Activated T-helper 1 cell treated with anti-CD3 and anti-CD28 coated beads, Interleukin-12 subunit alpha, Interleukin-12 subunit beta, Interleukin-2, Interleukin-4 antibody, amounts not matched to agents 30 ng/mL and 10 ng/mL and 1 ng/mL, durations not matched to agents 14 hours and 24 hours and 36 hours (primary cell): Measurements from ENCODE around the gene TMEM141. TPM values are rescaled to one million over a fixed set of nuclear protein-coding genes. Genes with fewer than 3 reads are reported as not detected.

Source experiments
- DNase-seq: peaks from one replicate; pipeline ENCODE4 v3.0.0; 2021; ENCODE audit warnings: low spot score
- H3K27ac Mint-ChIP-seq: one replicate; pipeline ENCODE4 v1.8.0; 2021; ENCODE audit warnings: mild to moderate bottlenecking, mixed read lengths
- H3K27me3 Mint-ChIP-seq: one replicate; pipeline ENCODE4 v1.8.0; 2022; ENCODE audit warnings: mild to moderate bottlenecking, moderate library complexity, mixed read lengths; ENCODE audit not compliant: insufficient read depth
- H3K36me3 Mint-ChIP-seq: one replicate; pipeline ENCODE4 v1.8.0; 2021; ENCODE audit warnings: low read depth, mixed read lengths
- H3K4me1 Mint-ChIP-seq: one replicate; pipeline ENCODE4 v1.8.0; 2021; ENCODE audit warnings: low read depth, mixed read lengths
- H3K4me3 Mint-ChIP-seq: one replicate; pipeline ENCODE4 v1.8.0; 2021; ENCODE audit warnings: mild to moderate bottlenecking, moderate library complexity, mixed read lengths
- H3K9me3 Mint-ChIP-seq: one replicate; pipeline ENCODE4 v1.8.0; 2021; ENCODE audit warnings: mixed read lengths
- intact Hi-C: fragments of 100-400 bp; cut with micrococcal nuclease; formaldehyde crosslinking; loops from one replicate; pipeline ENCODE4 v1.15.1; 2024
- total RNA-seq: library from RNA; stranded (reverse); gene quantifications from 2 replicates; pipeline ENCODE4 v1.2.3, GENCODE V29; 2022

TMEM141 gene
- total RNA-seq, 1 donor from 2014 or later: 37.2 TPM

DNA sequence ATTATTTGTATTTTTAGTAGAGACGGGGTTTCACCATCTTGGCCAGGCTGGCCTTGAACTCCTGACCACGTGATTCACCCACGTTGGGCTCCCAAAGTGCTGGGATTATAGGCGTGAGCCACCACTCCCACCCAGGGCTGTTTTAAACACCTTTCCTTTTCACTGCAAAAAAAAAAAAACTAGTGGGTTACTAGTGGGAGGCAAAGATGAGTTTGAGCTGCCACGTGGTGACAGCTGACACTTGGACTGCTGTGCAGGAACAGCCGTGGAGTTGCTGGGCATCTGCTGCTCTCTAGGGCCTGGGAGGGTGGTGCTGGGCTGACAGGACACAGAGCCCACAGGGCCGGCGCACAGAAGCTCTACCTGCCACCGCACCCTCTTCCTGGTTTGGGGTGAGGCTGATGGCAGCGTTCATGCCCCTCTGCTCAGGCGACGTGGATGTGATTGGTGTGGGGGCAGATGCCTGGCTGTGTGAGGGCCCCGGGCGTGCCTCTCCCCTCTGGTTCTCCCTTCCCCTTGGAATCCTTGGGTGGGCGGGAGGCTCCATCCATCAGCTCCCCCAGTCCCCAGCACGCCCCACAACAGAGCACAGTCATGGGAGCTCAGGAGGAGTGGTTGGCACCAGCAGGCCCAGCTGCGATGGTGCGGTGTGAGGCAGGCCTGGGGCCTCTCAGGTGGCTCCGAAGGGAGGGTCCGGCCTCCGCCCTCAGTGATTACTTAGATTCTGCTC, 33.5 kb downstream of the TMEM141 start:
- Mint-ChIP-seq H3K27ac (no peak overlapping the region), H3K4me1 (no peaks in the 10 kb centered on the region), H3K27me3 (no peaks in the 10 kb centered on the region), H3K36me3 (peaks cover 3% of the 10 kb centered on the region), H3K4me3 (no peak overlapping the region), H3K9me3 (no peaks in the 10 kb centered on the region)
- intact Hi-C loops: no loop called here
- DNase-seq: no peak

DNA sequence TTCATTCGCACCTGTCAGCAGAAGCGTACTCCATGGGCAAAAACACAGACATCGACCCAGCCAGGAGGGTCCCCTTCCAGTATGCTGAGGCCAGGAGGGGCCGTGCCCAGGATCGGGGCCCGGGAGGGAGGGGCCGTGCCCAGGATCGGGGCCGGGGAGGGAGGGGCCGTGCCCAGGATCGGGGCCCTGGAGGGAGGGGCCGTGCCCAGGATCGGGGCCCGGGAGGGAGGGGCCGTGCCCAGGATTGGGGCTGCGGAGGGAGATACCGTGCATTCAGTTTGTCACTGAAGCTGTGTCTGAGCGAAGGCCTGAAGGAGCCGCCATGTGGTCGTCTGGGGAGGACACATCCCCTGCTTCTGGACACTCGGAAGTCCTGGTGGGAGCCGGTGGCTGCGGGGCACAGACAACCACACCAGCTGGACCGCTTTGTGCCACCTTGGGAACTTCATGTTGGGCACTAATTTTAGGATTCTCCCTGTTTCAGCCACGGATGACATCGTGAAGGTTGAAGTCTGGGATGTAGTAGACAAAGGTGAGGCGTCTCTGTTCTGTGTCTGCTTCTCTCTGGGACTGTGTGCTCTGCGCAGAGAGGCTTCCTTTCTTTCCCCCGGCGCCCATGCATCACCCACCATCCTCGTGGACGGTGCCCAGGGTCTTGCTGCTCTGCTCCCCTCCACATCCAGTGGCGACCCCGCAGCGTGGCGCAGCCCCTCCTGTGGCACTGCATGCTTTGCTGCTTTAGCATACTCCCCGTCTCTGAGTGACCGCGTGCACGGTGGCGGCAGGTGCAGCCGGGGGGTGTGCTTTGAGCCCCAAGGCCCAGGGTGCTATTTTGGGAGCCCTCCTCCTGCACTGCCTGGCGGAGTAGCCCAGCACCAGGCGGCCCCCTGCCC, 34.4 kb downstream of the TMEM141 start:
- H3K27ac Mint-ChIP-seq: no peak overlapping the region

DNA sequence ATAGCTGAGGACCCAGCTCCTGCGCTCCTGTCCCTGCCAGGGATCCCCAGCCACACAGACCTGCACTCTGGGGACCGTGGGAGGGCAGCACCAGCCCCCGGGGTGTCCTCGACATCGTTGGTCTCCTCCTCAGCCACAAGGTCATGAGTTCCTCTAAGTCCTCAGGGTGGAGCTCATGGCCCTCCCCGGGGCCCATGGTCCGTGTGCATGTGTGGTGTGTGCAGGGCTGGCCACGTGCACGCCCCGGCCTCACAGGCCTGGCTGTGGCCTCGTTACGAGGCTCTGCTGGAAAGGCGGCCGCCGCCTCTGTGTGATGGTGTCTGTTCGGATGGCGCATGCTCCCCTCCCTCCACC, 35.0 kb downstream of the TMEM141 start:
- H3K27me3 Mint-ChIP-seq: no peaks in the 10 kb centered on the region
- no peaks in the 10 kb centered on the region for H3K4me1 Mint-ChIP-seq

More for the DNA sequence above, 34.4 kb downstream of the TMEM141 start:
- DNase-seq: no peak
- H3K27me3 Mint-ChIP-seq: no peaks in the 10 kb centered on the region
- H3K4me3 Mint-ChIP-seq: no peak overlapping the region
- no peaks in the 10 kb centered on the region for H3K9me3 Mint-ChIP-seq
- H3K36me3 Mint-ChIP-seq: peaks cover 3% of the 10 kb centered on the region
- intact Hi-C loops: no loop called here
- no peaks in the 10 kb centered on the region for H3K4me1 Mint-ChIP-seq

DNA sequence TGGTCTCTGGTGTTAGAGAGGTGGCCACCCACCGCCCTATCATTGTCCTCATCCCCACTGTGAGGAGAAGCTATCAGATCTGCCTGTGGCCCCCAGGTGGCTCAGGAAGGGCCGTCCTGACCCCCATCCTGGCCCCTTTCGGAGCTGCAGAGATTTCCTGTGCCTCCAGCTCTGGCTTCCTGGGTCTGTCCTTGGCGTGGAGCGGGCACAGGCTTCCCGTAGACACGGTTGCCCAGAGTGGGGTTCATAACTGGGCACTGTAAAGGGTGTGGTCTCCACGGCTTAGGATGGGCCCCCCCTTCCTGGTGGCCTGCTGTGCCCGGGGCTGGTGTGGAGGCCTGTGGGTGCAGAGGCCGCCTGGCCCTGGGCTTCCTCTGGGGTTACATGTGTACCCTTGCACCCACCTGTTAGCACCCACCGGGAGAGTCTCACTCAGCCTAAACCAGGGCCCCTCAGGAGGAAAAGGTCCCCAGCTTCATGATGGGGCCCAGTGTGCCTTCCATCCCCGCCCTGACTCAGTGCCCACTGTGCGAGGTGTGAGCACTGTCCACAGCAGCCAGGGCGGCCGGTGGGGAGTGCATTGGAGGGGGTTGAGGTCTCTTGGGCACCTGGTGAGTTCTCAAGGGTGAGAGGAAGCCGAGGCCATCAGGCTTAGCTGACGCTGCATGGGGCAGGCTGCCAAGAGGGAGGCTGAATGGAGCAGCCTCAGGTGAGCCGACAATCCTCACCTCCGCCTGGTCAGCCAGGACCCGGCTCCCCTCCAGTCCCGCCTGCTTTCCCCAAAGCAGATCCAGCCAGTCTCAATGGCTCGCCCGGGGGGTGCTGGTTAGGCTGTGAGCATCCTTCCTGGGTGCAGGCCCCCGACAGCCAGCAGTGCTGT, 35.8 kb downstream of the TMEM141 start:
- no peaks in the 10 kb centered on the region for H3K4me1 Mint-ChIP-seq
- intact Hi-C loops: no loop called here
- H3K27ac Mint-ChIP-seq: no peak overlapping the region
- peaks cover 3% of the 10 kb centered on the region for H3K36me3 Mint-ChIP-seq
- H3K9me3 Mint-ChIP-seq: no peaks in the 10 kb centered on the region
- H3K27me3 Mint-ChIP-seq: no peaks in the 10 kb centered on the region
- H3K4me3 Mint-ChIP-seq: no peak overlapping the region
- no peak for DNase-seq

More for the DNA sequence above, 35.0 kb downstream of the TMEM141 start:
- no peak for DNase-seq
- Mint-ChIP-seq H3K27ac (no peak overlapping the region), H3K4me3 (no peak overlapping the region), H3K9me3 (no peaks in the 10 kb centered on the region), H3K36me3 (peaks cover 3% of the 10 kb centered on the region)
- intact Hi-C loops: no loop called here

DNA sequence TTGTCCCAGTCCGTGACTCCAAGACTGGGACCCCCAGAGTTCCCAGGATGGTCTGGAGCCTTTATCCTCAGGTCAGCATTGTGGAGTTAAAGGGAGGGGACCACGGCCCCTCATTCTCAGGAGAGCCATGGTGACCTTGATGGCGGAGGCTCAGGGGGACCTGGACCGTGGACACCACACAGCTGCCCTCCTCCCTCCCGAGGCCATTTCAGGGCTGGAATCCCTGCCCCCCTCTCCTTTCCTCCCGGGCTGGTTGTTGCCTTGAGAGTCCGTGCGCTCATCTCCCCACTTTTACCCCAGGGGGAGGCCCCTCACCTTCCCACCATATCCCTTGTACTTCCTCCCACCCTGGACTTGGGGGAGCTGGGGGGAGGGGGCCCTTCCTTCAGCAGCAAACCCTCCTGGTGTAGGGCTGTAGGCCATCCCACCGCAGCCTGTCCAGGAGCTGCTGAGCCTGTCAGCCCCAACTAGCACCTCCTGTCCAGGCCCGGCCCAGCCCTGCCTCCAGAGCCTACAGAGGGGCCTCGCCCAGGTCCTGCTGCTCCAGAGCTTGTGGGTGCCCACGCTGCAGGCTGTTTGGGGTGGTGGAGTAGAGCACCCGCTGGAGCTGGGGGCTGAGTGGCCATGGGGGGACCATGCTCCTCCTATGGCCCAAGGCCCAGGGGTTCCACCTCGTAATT, 36.8 kb downstream of the TMEM141 start:
- no peak for DNase-seq
- H3K27me3 Mint-ChIP-seq: no peaks in the 10 kb centered on the region
- H3K9me3 Mint-ChIP-seq: no peaks in the 10 kb centered on the region
- H3K4me3 Mint-ChIP-seq: no peak overlapping the region
- peaks cover 3% of the 10 kb centered on the region for H3K36me3 Mint-ChIP-seq
- H3K4me1 Mint-ChIP-seq: no peaks in the 10 kb centered on the region
- intact Hi-C loops: no loop called here
- H3K27ac Mint-ChIP-seq: no peak overlapping the region

DNA sequence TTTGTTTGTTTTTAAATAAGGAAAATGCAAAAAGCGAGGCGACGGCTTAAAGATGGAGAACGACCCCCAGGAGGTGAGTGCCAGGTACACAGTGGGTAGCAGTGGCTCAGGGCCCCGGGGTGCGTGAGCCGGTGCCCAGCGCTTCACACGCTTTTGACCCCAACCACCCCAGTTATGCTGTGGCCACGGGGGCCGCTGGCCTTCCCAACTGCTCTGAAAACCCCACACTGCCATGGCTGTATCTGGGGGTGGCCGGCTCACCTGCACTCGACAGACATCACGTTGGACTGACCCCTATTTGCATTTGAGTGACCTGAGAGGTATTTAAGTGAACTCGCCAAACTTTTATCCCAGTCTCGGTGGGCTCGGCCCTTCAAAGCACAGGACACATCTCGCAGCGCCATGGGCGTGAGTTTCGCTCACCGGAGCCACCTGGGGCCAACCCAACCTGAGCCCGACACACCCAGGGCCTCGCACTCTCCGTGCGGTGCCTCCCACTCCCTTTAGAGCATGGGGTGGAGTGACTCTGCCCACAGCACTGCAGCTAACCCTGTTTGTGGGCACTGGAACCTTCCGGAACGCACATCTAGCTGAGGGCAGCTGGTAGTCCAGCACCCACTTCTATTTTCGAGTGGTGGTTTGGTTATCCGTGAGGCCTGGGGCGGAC, 37.5 kb downstream of the TMEM141 start:
- intact Hi-C loops: no loop called here
- H3K36me3 Mint-ChIP-seq: peaks cover 3% of the 10 kb centered on the region
- no peak overlapping the region for H3K27ac Mint-ChIP-seq
- H3K9me3 Mint-ChIP-seq: no peaks in the 10 kb centered on the region
- no peak for DNase-seq
- H3K27me3 Mint-ChIP-seq: no peaks in the 10 kb centered on the region
- no peaks in the 10 kb centered on the region for H3K4me1 Mint-ChIP-seq
- no peak overlapping the region for H3K4me3 Mint-ChIP-seq

DNA sequence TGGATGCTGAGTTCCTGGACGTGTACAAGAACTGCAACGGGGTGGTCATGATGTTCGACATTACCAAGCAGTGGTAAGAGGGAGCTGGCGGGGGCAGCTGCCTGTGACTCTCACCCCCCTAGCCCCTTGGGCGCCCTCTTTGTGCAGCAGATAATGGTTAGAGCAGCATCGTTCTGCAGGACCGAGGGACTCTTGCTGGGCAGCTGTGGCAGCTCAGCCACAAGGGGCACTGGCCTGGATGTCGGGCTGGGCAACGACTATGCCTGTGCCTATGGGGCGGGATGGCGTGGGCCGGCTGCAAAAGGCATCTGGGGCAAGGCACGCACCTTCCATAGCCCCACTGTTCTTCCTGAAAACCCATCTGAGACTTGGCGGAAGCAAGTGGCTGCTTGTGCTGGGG, 38.3 kb downstream of the TMEM141 start:
- H3K27ac Mint-ChIP-seq: no peak overlapping the region
- H3K9me3 Mint-ChIP-seq: no peaks in the 10 kb centered on the region
- no peaks in the 10 kb centered on the region for H3K4me1 Mint-ChIP-seq
- no peak overlapping the region for H3K4me3 Mint-ChIP-seq
- no peaks in the 10 kb centered on the region for H3K27me3 Mint-ChIP-seq
- DNase-seq: no peak
- intact Hi-C loops: no loop called here
- H3K36me3 Mint-ChIP-seq: peaks cover 5% of the 10 kb centered on the region

DNA sequence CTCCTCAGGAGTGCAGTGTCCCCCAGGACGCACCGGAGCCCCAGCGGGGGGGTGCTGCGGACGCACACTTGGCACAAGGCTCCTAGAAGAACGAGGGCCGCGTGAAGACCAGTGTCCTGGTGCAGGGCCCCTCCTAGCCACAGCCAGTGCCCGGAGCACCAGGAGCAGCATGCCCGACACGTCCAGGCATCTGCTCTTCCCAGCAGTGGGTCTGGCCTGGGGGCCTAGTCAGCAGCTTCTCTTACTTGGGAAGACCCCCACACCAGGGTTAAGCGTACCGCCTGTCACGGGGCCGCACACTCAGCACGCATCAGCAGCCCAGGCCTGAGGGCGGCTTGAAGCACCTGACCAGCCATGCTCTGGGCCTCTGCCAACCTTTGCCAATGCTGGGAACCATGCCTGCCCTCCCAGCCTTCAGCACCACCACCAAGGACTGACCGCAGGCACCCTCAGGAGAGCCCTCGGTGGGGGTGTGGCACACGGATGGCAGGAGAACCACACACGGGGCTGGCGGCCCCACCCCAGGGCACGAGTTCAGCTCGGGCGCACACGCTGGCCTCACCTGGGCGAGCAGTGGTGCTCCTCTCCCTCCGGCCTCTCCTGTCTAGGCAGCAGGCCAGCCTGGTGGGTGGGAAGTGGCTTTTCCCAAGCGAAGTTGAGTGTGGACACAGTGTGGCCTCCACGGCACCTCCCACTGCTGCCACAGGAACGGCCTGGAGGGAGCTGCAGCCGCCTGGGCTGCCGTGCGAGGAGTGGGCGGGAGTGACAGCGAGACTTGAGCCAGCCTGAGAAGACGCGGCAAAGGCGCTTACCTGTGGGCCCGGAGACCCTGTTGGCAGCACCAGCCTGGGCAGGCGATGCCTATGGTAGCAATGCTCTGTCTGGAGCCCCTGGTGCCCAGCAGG, 39.1 kb downstream of the TMEM141 start:
- Mint-ChIP-seq H3K4me1 (no peaks in the 10 kb centered on the region), H3K27ac (no peak overlapping the region), H3K4me3 (no peak overlapping the region), H3K9me3 (no peaks in the 10 kb centered on the region), H3K36me3 (peaks cover 5% of the 10 kb centered on the region), H3K27me3 (no peaks in the 10 kb centered on the region)
- no peak for DNase-seq
- intact Hi-C loops: no loop called here

DNA sequence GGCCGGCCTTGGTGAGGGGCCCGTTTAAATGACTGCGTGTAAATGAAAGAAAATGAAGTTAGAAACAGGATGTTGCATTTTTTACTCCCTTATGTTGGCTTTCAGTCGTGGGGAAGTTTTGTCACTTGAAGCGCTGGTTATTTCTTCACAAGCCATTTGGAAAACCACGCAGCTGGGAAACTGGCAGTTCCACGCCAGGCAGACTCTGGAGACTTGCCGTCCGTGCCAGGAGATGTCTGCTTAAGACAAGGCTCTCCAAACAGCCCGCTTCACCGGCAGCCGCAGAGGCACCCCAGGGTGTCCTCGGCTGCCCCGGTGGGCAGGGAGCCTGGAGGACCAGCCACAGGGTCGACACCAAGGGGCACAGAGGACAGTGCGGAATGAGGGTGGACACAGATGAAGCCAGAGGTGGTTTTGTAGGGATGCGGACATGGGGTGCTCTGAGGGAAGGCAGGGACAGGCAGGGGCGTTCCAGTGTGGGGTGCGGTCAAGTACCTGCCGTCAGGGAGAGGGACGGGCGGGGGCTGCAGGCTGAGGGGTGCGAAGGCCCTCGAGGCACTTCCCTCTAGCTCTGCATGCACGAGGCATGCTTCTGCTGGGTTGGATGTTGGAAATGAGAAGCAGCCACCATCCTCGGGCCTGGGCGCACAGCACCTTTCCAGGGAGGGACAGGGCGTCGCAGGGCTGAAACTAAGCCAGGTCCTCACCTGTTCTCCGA, 40.0 kb downstream of the TMEM141 start:
- intact Hi-C loops: no loop called here
- no peaks in the 10 kb centered on the region for H3K27me3 Mint-ChIP-seq
- DNase-seq: no peak
- no peaks in the 10 kb centered on the region for H3K9me3 Mint-ChIP-seq
- H3K4me3 Mint-ChIP-seq: no peak overlapping the region
- no peaks in the 10 kb centered on the region for H3K4me1 Mint-ChIP-seq
- H3K27ac Mint-ChIP-seq: no peak overlapping the region
- peaks cover 5% of the 10 kb centered on the region for H3K36me3 Mint-ChIP-seq

DNA sequence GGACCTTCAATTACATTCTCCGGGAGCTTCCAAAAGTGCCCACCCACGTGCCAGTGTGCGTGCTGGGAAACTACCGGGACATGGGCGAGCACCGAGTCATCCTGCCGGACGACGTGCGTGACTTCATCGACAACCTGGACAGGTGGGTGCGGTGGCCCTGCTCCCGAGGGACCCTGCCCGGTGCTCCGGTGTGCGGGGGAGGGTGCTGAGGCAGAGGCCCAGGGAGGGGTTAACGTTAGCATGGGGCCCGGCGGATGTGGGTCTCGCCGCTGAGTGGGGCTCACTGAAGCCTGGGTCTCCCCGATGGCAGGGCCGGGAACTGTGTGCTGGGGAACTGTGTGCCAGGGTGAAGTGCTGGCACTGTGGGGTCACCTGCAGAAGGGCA, 40.6 kb downstream of the TMEM141 start:
- Mint-ChIP-seq H3K4me3 (no peak overlapping the region), H3K36me3 (peaks cover 5% of the 10 kb centered on the region), H3K27me3 (no peaks in the 10 kb centered on the region), H3K9me3 (no peaks in the 10 kb centered on the region), H3K27ac (no peak overlapping the region), H3K4me1 (no peaks in the 10 kb centered on the region)
- no peak for DNase-seq
- intact Hi-C loops: no loop called here

DNA sequence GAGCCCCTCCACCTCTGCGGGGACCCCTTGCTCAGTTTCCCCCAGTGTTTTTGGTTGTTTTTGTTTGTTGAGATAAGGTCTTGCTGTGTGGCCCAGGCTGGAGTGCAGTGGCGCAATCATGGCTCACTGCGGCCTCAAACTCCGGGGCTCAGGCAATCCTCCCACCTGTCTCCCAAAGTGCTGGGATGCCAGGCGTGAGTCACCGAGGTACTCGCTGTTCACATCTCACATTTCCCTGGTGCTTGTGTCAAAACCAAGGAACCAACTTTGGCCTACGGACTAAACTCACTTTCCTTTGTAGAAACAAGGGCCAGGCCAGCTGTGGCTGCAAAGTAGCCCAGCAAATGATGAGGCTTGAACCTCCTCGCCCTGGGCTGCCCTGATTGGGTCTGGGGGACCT, 41.4 kb downstream of the TMEM141 start:
- no peak overlapping the region for H3K27ac Mint-ChIP-seq
- no peaks in the 10 kb centered on the region for H3K27me3 Mint-ChIP-seq
- no peaks in the 10 kb centered on the region for H3K4me1 Mint-ChIP-seq
- H3K4me3 Mint-ChIP-seq: no peak overlapping the region
- no peak for DNase-seq
- H3K36me3 Mint-ChIP-seq: peaks cover 5% of the 10 kb centered on the region
- no peaks in the 10 kb centered on the region for H3K9me3 Mint-ChIP-seq
- intact Hi-C loops: no loop called here
